H1 (cell line): ENCODE results near the gene POU3F1. TPM values are rescaled to one million over a fixed set of nuclear protein-coding genes. Genes with fewer than 3 reads are reported as not detected.

Experiments
- CTCF ChIA-PET: fragments of 300-600 bp; sonication (Branson Sonifier 250); formaldehyde crosslinking; loops from one replicate; lab custom pipeline; 2021; ENCODE audit not compliant: partially characterized antibody; lab: Charles Lee
- POLR2A ChIA-PET: fragments of 300-600 bp; sonication (Branson Sonifier 250); formaldehyde crosslinking; loops from one replicate; lab custom pipeline; 2021; ENCODE audit warnings: inconsistent platforms; ENCODE audit not compliant: partially characterized antibody; lab: Charles Lee
- DNase-seq, 2 experiments: peaks; one replicate each; pipeline versions ENCODE4 v3.0.0 to v3.0.0-alpha.2; 2010 to 2022; ENCODE audit warnings: low spot score in 2 of 2, low read depth in 1 of 2, mixed read lengths in 1 of 2
- FAIRE-seq: peaks from 2 replicates; lab custom pipeline; 2011; peaks lifted over from hg19 to GRCh38; lab: Jason Lieb, UNC
- H2AFZ ChIP-seq: 2 replicates; pipeline ENCODE4 v1.8.1; 2012; ENCODE audit warnings: low read length, inconsistent platforms
- H2AK5ac ChIP-seq: 2 replicates; pipeline ENCODE4 v1.6.1; 2013; ENCODE audit warnings: low read depth, low read length
- H2BK120ac ChIP-seq: replicated peaks from 2 replicates; pipeline ENCODE3; 2013; ENCODE audit warnings: low read depth, low read length, inconsistent platforms
- H2BK12ac ChIP-seq: 2 replicates; pipeline ENCODE4 v1.6.1; 2013; ENCODE audit warnings: low read depth, low read length
- H2BK15ac ChIP-seq: 2 replicates; pipeline ENCODE4 v1.6.1; 2013; ENCODE audit warnings: low read length
- H2BK20ac ChIP-seq: 2 replicates; pipeline ENCODE4 v1.6.1; 2013; ENCODE audit warnings: low read length
- H2BK5ac ChIP-seq: 2 replicates; pipeline ENCODE4 v1.6.1; 2013; ENCODE audit warnings: low read depth, low read length
- H3K14ac ChIP-seq: 2 replicates; pipeline ENCODE4 v1.6.1; 2013; ENCODE audit warnings: inconsistent platforms; ENCODE audit not compliant: insufficient read length
- H3K18ac ChIP-seq: 2 replicates; pipeline ENCODE4 v1.6.1; 2013; ENCODE audit warnings: low read length; ENCODE audit errors: extremely low read depth
- H3K23ac ChIP-seq: 2 replicates; pipeline ENCODE4 v1.6.1; 2013; ENCODE audit warnings: inconsistent platforms; ENCODE audit not compliant: insufficient read length
- H3K23me2 ChIP-seq: 2 replicates; pipeline ENCODE4 v1.6.1; 2013; ENCODE audit warnings: low read depth, low read length
- H3K27ac ChIP-seq: 2 replicates; pipeline ENCODE4 v1.6.1; 2011; ENCODE audit warnings: low read depth, low read length, inconsistent platforms
- H3K27me3 ChIP-seq, 4 experiments: replicated peaks in 1 of 4; 1 replicate in 1 of 4; 2 replicates in 3 of 4; pipeline versions ENCODE4 v1.6.1 to v1.8.1; 2011 to 2013; ENCODE audit warnings: low read length in 3 of 4, mild to moderate bottlenecking in 3 of 4, inconsistent platforms in 2 of 4, mixed read lengths in 2 of 4, moderate library complexity in 1 of 4; ENCODE audit not compliant: control insufficient read depth in 3 of 4, insufficient read depth in 3 of 4; ENCODE audit errors: extremely low read depth in 1 of 4
- H3K36me3 ChIP-seq, 4 experiments: 2 replicates each; pipeline versions ENCODE4 v1.6.1 to v1.8.1; 2011 to 2013; ENCODE audit warnings: mild to moderate bottlenecking in 4 of 4, low read length in 3 of 4, moderate library complexity in 2 of 4, control low read depth in 1 of 4, inconsistent platforms in 1 of 4; ENCODE audit not compliant: insufficient read depth in 4 of 4, control insufficient read depth in 2 of 4
- H3K4ac ChIP-seq: replicated peaks from 2 replicates; pipeline ENCODE3; 2013; ENCODE audit warnings: low read length, low read depth, mixed read lengths, inconsistent platforms; ENCODE audit not compliant: insufficient read length
- H3K4me1 ChIP-seq, 4 experiments: replicated peaks in 1 of 4; 1 replicate in 1 of 4; 2 replicates in 3 of 4; pipeline versions ENCODE4 v1.6.1 to v1.8.1; 2011 to 2013; ENCODE audit warnings: low read length in 3 of 4, inconsistent platforms in 2 of 4, mixed read lengths in 1 of 4; ENCODE audit not compliant: insufficient read depth in 4 of 4, control insufficient read depth in 3 of 4
- H3K4me2 ChIP-seq, 2 experiments: 2 replicates each; pipeline versions ENCODE4 v1.6.1 to v1.8.1; 2011 to 2013; ENCODE audit warnings: low read depth in 2 of 2, low read length in 2 of 2, control low read depth in 1 of 2, inconsistent platforms in 1 of 2, mild to moderate bottlenecking in 1 of 2; ENCODE audit not compliant: insufficient read depth in 1 of 2
- H3K4me3 ChIP-seq, 4 experiments: fragments of 200-600, 300-600 bp in 1 of 4; sonication (generic), shearing (Covaris generic), sonication (Bioruptor Twin) in 1 of 4; 2 replicates each; pipeline versions ENCODE4 v1.5.1 to v1.8.1; 2011 to 2016; ENCODE audit warnings: low read length in 4 of 4, low read depth in 3 of 4, control low read depth in 2 of 4, inconsistent platforms in 2 of 4, mild to moderate bottlenecking in 2 of 4, mixed read lengths in 1 of 4, moderate library complexity in 1 of 4; ENCODE audit not compliant: insufficient read depth in 2 of 4; ENCODE audit errors: extremely low read depth in 1 of 4
- H3K56ac ChIP-seq: replicated peaks from 2 replicates; pipeline ENCODE3; 2013; ENCODE audit warnings: low read depth, mild to moderate bottlenecking, mixed read lengths, low read length, inconsistent platforms; ENCODE audit not compliant: insufficient read length
- H3K79me1 ChIP-seq: 2 replicates; pipeline ENCODE4 v1.6.1; 2013; ENCODE audit warnings: low read depth, low read length, control low read depth
- H3K79me2 ChIP-seq, 2 experiments: 2 replicates each; pipeline versions ENCODE4 v1.6.1 to v1.8.1; 2012 to 2013; ENCODE audit warnings: low read length in 2 of 2, mild to moderate bottlenecking in 2 of 2, inconsistent platforms in 1 of 2; ENCODE audit not compliant: insufficient read depth in 2 of 2, control insufficient read depth in 1 of 2
- H3K9ac ChIP-seq, 4 experiments: replicated peaks in 1 of 4; 1 replicate in 1 of 4; 2 replicates in 3 of 4; pipeline versions ENCODE4 v1.6.1 to v1.8.1; 2011 to 2013; ENCODE audit warnings: low read depth in 3 of 4, low read length in 3 of 4, control low read depth in 2 of 4, mild to moderate bottlenecking in 2 of 4, moderate library complexity in 2 of 4, inconsistent platforms in 1 of 4; ENCODE audit errors: extremely low read depth in 1 of 4
- H3K9me3 ChIP-seq, 2 experiments: 2 replicates each; pipeline versions ENCODE4 v1.6.1 to v1.8.1; 2012 to 2013; ENCODE audit warnings: mild to moderate bottlenecking in 2 of 2, moderate library complexity in 2 of 2, control low read depth in 1 of 2, inconsistent platforms in 1 of 2, low read depth in 1 of 2, low read length in 1 of 2, mixed read lengths in 1 of 2; ENCODE audit not compliant: insufficient read depth in 2 of 2
- H4K20me1 ChIP-seq, 2 experiments: replicated peaks in 1 of 2; 2 replicates each; pipeline versions ENCODE3 to v1.8.1; 2011 to 2013; ENCODE audit warnings: inconsistent platforms in 2 of 2, low read length in 2 of 2, mild to moderate bottlenecking in 1 of 2; ENCODE audit not compliant: insufficient read depth in 2 of 2, control insufficient read depth in 1 of 2
- H4K5ac ChIP-seq: 2 replicates; pipeline ENCODE4 v1.6.1; 2013; ENCODE audit warnings: low read length, low read depth, mixed read lengths, inconsistent platforms; ENCODE audit not compliant: insufficient read length
- H4K8ac ChIP-seq: 2 replicates; pipeline ENCODE4 v1.8.0; 2013; ENCODE audit warnings: mild to moderate bottlenecking, moderate library complexity, low read length, inconsistent platforms; ENCODE audit not compliant: insufficient read depth; ENCODE audit errors: extremely low read depth
- H4K91ac ChIP-seq: replicated peaks from 2 replicates; pipeline ENCODE3; 2013; ENCODE audit warnings: low read length, mixed read lengths, inconsistent platforms; ENCODE audit not compliant: insufficient read length
- NANOG ChIP-seq: IDR thresholded peaks from 2 replicates; pipeline ENCODE4 v1.6.1; 2011; ENCODE audit warnings: low read length, low read depth, mild to moderate bottlenecking, inconsistent platforms; ENCODE audit not compliant: insufficient read depth, poor library complexity, severe bottlenecking
- TBP ChIP-seq: IDR thresholded peaks from 2 replicates; pipeline ENCODE4 v1.6.1; 2011; ENCODE audit warnings: low read depth, low read length, improper control_type of control experiment
- WGBS, 2 experiments: shearing (Covaris generic) in 1 of 2; methylation state at CpG; one replicate each; pipeline versions ENCODE4 v1.1.6 to v1.1.7; 2013 to 2015; ENCODE audit warnings: low lambda C conversion rate in 2 of 2, mixed read lengths in 2 of 2, inconsistent platforms in 1 of 2, low coverage in 1 of 2, missing lambda C conversion rate in 1 of 2; ENCODE audit not compliant: insufficient replicate concordance in 2 of 2, insufficient coverage in 1 of 2, insufficient read length in 1 of 2; ENCODE audit errors: extremely low coverage in 1 of 2, missing lambda C conversion rate in 1 of 2; 5-methylcytosine and 5-hydroxymethylcytosine counted together
- polyA plus RNA-seq, 7 experiments: library from polyadenylated mRNA; depleted of rRNA in 3 of 7; stranded (reverse) in 5 of 7; unstranded in 2 of 7; fragments of >200 nt in 5 of 7; fragments of 200-250 nt in 2 of 7; gene quantifications; 1 replicate in 5 of 7; 2 replicates in 1 of 7; 4 replicates in 1 of 7; pipeline versions ENCODE4 v1.2.1 to v1.2.3, GENCODE V29; 2011 to 2013; ENCODE audit warnings: missing spikeins in 2 of 7, mixed read lengths in 2 of 7
- total RNA-seq: library from RNA; stranded (reverse); fragmentation: NEBNext Ultra II Directional; extraction: Animal tissue kit (Norgen Biotek cat#: 25700); gene quantifications from 2 replicates; pipeline ENCODE4 v1.2.1, GENCODE V29; 2021
- TF ChIP-seq, protein P1 (sequence below): IDR thresholded peaks from 2 replicates; pipeline ENCODE4 v1.6.1; 2012; ENCODE audit warnings: inconsistent platforms

POU3F1 gene
- total and polyA plus RNA-seq, 2 of the 8 experiments (the other 6 are each of a cell fraction or from before 2014, with no cell fraction given), result 4.2 to 10.8 TPM

- Histone ChIP-seq H2BK15ac (no peak overlapping the region), H3K14ac (no peak overlapping the region), H2BK120ac (no peak overlapping the region), H3K36me3 (no peaks in the 10 kb centered on the region), H4K5ac (no peak overlapping the region), H4K20me1 (no peaks in the 10 kb centered on the region), H3K56ac (no peak overlapping the region), H2AK5ac (peak overlapping the region; percentile 39; the same call in 1 of the 2 replicates), H3K18ac (no peak overlapping the region), H3K79me1 (no peaks in the 10 kb centered on the region), H2BK5ac (no peak overlapping the region), H2BK12ac (no peak overlapping the region), H4K91ac (no peak overlapping the region), H2AFZ (no peak overlapping the region), H3K4ac (no peak overlapping the region), H3K23me2 (no peaks in the 10 kb centered on the region; the same call in 1 of the 2 replicates), H3K9ac (no peak overlapping the region), H2BK20ac (no peak overlapping the region), H4K8ac (no peak overlapping the region), H3K27ac (no peak overlapping the region), H3K4me3 (no peak overlapping the region), H3K4me1 (peaks cover 7 to 11% (median 10%) of the 10 kb centered on the region in 4 experiments), H3K4me2 (no peak overlapping the region), H3K9me3 (no peaks in the 10 kb centered on the region; a peak in 1 of 4 replicates), H3K27me3 (no peaks in the 10 kb centered on the region), H3K79me2 (no peaks in the 10 kb centered on the region), H3K23ac (no peak overlapping the region)
- no peak for FAIRE-seq
- no peak for TF ChIP-seq TBP
- no peak for TF ChIP-seq NANOG
- TF ChIP-seq, protein P1, sequence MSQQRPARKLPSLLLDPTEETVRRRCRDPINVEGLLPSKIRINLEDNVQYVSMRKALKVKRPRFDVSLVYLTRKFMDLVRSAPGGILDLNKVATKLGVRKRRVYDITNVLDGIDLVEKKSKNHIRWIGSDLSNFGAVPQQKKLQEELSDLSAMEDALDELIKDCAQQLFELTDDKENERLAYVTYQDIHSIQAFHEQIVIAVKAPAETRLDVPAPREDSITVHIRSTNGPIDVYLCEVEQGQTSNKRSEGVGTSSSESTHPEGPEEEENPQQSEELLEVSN, result no peak
- no peak for DNase-seq
- POLR2A ChIA-PET, result interaction anchor here (1.2 to 1.9 kb wide), 2 partner anchors 12 to 399 kb away, joined by 4 to 5 read pairs; partner anchors contain the start of gene POU3F1
- WGBS, 2 experiments, result 96% methylated on average over 12 of the region's 13 CpGs; no CpG with 5 or more reads in 1 of the 2 experiments
- CTCF ChIA-PET, result interaction anchor here (1.7 to 2.5 kb wide), 3 partner anchors 8 to 36 kb away, joined by 4 to 10 read pairs (median 8); no protein-coding TSS in a partner anchor
These were observed 11.7 kb downstream of the POU3F1 start for GRCh38 chr1:38034871-38035270.
